Measurements from ENCODE around the gene UFM1. TPM values are rescaled to one million over a fixed set of nuclear protein-coding genes. Genes with fewer than 3 reads are reported as not detected.

Gene UFM1
- total and polyA plus RNA-seq, 9 of the 15 experiments (the other 6 are each of a cell fraction or from before 2014, with no cell fraction given): 26.3 to 58.5 (median 36.1) TPM

DNA sequence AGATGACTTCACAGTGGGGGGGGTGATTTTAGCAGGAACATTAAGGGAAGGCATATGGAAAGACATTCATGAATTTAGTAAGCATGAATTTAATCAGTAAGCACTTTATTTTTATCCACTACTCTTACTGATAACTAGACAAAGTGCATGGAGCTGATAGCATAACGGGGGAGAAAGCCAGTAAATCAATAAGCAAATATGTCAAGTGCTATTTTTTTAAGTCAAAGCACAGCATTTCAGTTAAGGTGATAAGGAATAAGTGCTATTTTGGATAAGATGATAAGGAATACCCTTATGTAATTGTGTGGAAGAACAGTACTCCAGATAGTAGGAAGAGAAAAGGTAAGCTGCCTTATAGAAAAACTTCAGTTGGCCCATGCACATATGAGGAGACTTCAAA lies 19.4 kb downstream of the UFM1 start:
- no TSS peak for BruUV-seq (replicated peaks)
- no peaks in the 10 kb centered on the region for H3K4me1 ChIP-seq (replicated peaks in 1 of 2; ENCODE audit: control insufficient read depth in 2 of 2, insufficient read depth in 2 of 2, low read length in 2 of 2)
- DNase-seq (ENCODE audit: extremely low read depth in 1 of 4, low spot score in 3 of 4) (no peak), FAIRE-seq (no peak), ATAC-seq (no peak)
- H3K79me2 ChIP-seq (ENCODE audit: control insufficient read depth, insufficient read depth, low read length): no peaks in the 10 kb centered on the region
- in situ Hi-C loops (cut with MboI) (no loop called here), intact Hi-C loops (cut with micrococcal nuclease) (no loop called here)
- no peak overlapping the region for H3K4me3 ChIP-seq
- ChIA-PET POLR2A (no interaction called here), CTCF (ENCODE audit: low intra/inter-chr PET ratio) (no interaction called here)
- 0% methylated on average over 1 of the region's 1 CpG for WGBS (ENCODE audit: insufficient coverage, low coverage, missing lambda C conversion rate)
- no peaks in the 10 kb centered on the region for H4K20me1 ChIP-seq (replicated peaks; ENCODE audit: control insufficient read depth, insufficient read depth, low read length)
- H2AFZ ChIP-seq (ENCODE audit: low read depth, low read length): no peak overlapping the region
- no peaks in the 10 kb centered on the region for H3K9me1 ChIP-seq (ENCODE audit: control insufficient read depth, insufficient read depth, low read length)
- no peaks in the 10 kb centered on the region for H3K27me3 ChIP-seq (ENCODE audit: control insufficient read depth in 2 of 2, insufficient read depth in 2 of 2, low read length in 2 of 2)
- H3K9me3 ChIP-seq (replicated peaks; ENCODE audit: control insufficient read depth, insufficient read depth, low read depth, low read length): no peaks in the 10 kb centered on the region
- H3K9ac ChIP-seq (ENCODE audit: insufficient read depth in 1 of 2, low read depth in 2 of 2, low read length in 2 of 2): no peak overlapping the region
- no peaks in the 10 kb centered on the region for H3K36me3 ChIP-seq (ENCODE audit: control insufficient read depth, insufficient read depth, low read length)
- H3K4me2 ChIP-seq (ENCODE audit: insufficient read depth, low read length): no peak overlapping the region
- H3K27ac ChIP-seq (ENCODE audit: extremely low read depth, low read depth, low read length): no peak overlapping the region
- TF ChIP-seq TAL1 (IDR thresholded peaks at IDR 0.05) (0 out of 2 replicates have a peak, but pooled peaks have one; percentile 11), L3MBTL2 (IDR thresholded peaks at IDR 0.05) (no peak), HNRNPLL (IDR thresholded peaks at IDR 0.05; ENCODE audit: low read depth, low read length, poor library complexity, severe bottlenecking) (no peak), TAF7 (tag; IDR thresholded peaks at IDR 0.05) (no peak), CBFA2T2 (conservative IDR thresholded peaks at IDR 0.05) (peak; percentile 32; the same call in 1 of the 2 replicates), ZC3H11A (IDR thresholded peaks at IDR 0.05; ENCODE audit: low read depth, low read length) (no peak), ZNF384 (IDR thresholded peaks at IDR 0.05; ENCODE audit: low read depth, low read length) (no peak), ARID1B (IDR thresholded peaks at IDR 0.05) (0 out of 2 replicates have a peak, but pooled peaks have one; percentile 32), ZNF324 (CRISPR knock-in tag; IDR thresholded peaks at IDR 0.05) (no peak), SNIP1 (IDR thresholded peaks at IDR 0.05; ENCODE audit: low read depth) (no peak), MYBL2 (IDR thresholded peaks at IDR 0.05; ENCODE audit: low read depth) (no peak), MYBL2 (CRISPR knock-in tag; IDR thresholded peaks at IDR 0.05; ENCODE audit: borderline replicate concordance) (no peak), THRAP3 (IDR thresholded peaks at IDR 0.05; ENCODE audit: borderline replicate concordance) (no peak), SP1 (CRISPR knock-in tag; IDR thresholded peaks at IDR 0.05) (no peak), RNF219 (CRISPR knock-in tag; IDR thresholded peaks at IDR 0.05) (no peak), MEIS2 (IDR thresholded peaks at IDR 0.05; ENCODE audit: partially characterized antibody) (peak; percentile 82), CBFA2T3 (IDR thresholded peaks at IDR 0.05) (peak; percentile 55), ZNF175 (CRISPR knock-in tag; IDR thresholded peaks at IDR 0.05; ENCODE audit: low read depth) (no peak), FIP1L1 (IDR thresholded peaks at IDR 0.05; ENCODE audit: low read depth, low read length, poor library complexity, severe bottlenecking) (no peak), KDM1A (IDR thresholded peaks at IDR 0.05) (0 out of 4 replicates have a peak, but pooled peaks have one; percentile 21 to 23)
- TF ChIP-seq, protein P1, sequence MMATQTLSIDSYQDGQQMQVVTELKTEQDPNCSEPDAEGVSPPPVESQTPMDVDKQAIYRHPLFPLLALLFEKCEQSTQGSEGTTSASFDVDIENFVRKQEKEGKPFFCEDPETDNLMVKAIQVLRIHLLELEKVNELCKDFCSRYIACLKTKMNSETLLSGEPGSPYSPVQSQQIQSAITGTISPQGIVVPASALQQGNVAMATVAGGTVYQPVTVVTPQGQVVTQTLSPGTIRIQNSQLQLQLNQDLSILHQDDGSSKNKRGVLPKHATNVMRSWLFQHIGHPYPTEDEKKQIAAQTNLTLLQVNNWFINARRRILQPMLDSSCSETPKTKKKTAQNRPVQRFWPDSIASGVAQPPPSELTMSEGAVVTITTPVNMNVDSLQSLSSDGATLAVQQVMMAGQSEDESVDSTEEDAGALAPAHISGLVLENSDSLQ (IDR thresholded peaks at IDR 0.05): 0 out of 2 replicates have a peak, but pooled peaks have one; percentile 11
